ENCODE measurements around the gene PTOV1.
A peak's percentile ranks its signal among the peaks of the same experiment; 100 is the strongest.

PTOV1 gene

GRCh38 chr19:49887665-49888509, 36.9 kb downstream of the PTOV1 start:
- DNase-seq (ENCODE audit: low read depth in 2 of 2, low spot score in 1 of 2) = no peak

- no peak for DNase-seq (ENCODE audit: low read depth in 2 of 2, low spot score in 1 of 2)
These were observed 37.5 kb downstream of the PTOV1 start for GRCh38 chr19:49888510-49888824.

- DNase-seq (ENCODE audit: low read depth in 2 of 2, low spot score in 1 of 2) = no peak
These were observed 38.2 kb downstream of the PTOV1 start for GRCh38 chr19:49889038-49889686.

- DNase-seq (ENCODE audit: low read depth in 2 of 2, low spot score in 1 of 2) = peak; percentile 36 to 47
These were observed 38.9 kb downstream of the PTOV1 start for GRCh38 chr19:49889687-49890348.

GRCh38 chr19:49890349-49891311, 39.7 kb downstream of the PTOV1 start:
- DNase-seq (ENCODE audit: low read depth in 2 of 2, low spot score in 1 of 2) = peak; percentile 28 to 37

GRCh38 chr19:49891393-49891792, 40.4 kb downstream of the PTOV1 start:
- DNase-seq (ENCODE audit: low read depth in 2 of 2, low spot score in 1 of 2) = no peak

- DNase-seq (ENCODE audit: low read depth in 2 of 2, low spot score in 1 of 2) = no peak
These were observed 41.8 kb downstream of the PTOV1 start for GRCh38 chr19:49892716-49893115.

- no peak for DNase-seq (ENCODE audit: low read depth in 2 of 2, low spot score in 1 of 2)
These were observed 43.2 kb downstream of the PTOV1 start for GRCh38 chr19:49894011-49894664.

GRCh38 chr19:49894879-49895565, 44.1 kb downstream of the PTOV1 start:
- DNase-seq (ENCODE audit: low read depth in 2 of 2, low spot score in 1 of 2) = no peak

GRCh38 chr19:49895566-49896297, 44.8 kb downstream of the PTOV1 start:
- DNase-seq (ENCODE audit: low read depth in 2 of 2, low spot score in 1 of 2) = no peak

GRCh38 chr19:49896863-49897621, 46.1 kb downstream of the PTOV1 start, which contains the start of gene IL4I1:
TSS of gene IL4I1 (minus strand) at chr19:49896887. CDS start at chr19:49896160, 727 bp downstream.
- DNase-seq (ENCODE audit: low read depth in 2 of 2, low spot score in 1 of 2) = peak in 1 of 2 donors; percentile 38

- DNase-seq (ENCODE audit: low read depth in 2 of 2, low spot score in 1 of 2) = no peak
These were observed 53.2 kb downstream of the PTOV1 start for GRCh38 chr19:49904136-49904535.

- DNase-seq (ENCODE audit: low read depth in 2 of 2, low spot score in 1 of 2) = no peak
These were observed 56.1 kb downstream of the PTOV1 start for GRCh38 chr19:49906879-49907564.

GRCh38 chr19:49907745-49908446, 56.9 kb downstream of the PTOV1 start:
- no peak for DNase-seq (ENCODE audit: low read depth in 2 of 2, low spot score in 1 of 2)

GRCh38 chr19:49908480-49909420, 57.8 kb downstream of the PTOV1 start:
- no peak for DNase-seq (ENCODE audit: low read depth in 2 of 2, low spot score in 1 of 2)

GRCh38 chr19:49910179-49910578, 59.2 kb downstream of the PTOV1 start:
- no peak for DNase-seq (ENCODE audit: low read depth in 2 of 2, low spot score in 1 of 2)
